KMS-11 (cell line): ENCODE results near the gene DNAJA3.

Experiments used
- H2AFZ ChIP-seq: fragments of 200-600 bp; sonication (generic); 2 replicates; pipeline ENCODE4 v1.6.1; 2016; ENCODE audit warnings: antibody characterized with exemption, mixed run types, low read depth
- H3K27ac ChIP-seq: fragments of 200-600 bp; sonication (generic); 2 replicates; pipeline ENCODE4 v1.6.1; 2016; ENCODE audit warnings: mild to moderate bottlenecking, mixed run types
- H3K27me3 ChIP-seq: fragments of 200-600 bp; sonication (generic); 2 replicates; pipeline ENCODE4 v1.6.1; 2017; ENCODE audit warnings: mild to moderate bottlenecking, low read depth, mixed run types, moderate library complexity; ENCODE audit not compliant: insufficient read depth
- H3K36me3 ChIP-seq: fragments of 200-600 bp; sonication (generic); 2 replicates; pipeline ENCODE4 v1.6.1; 2017; ENCODE audit warnings: mild to moderate bottlenecking, mixed run types; ENCODE audit not compliant: insufficient read depth
- H3K4me1 ChIP-seq: fragments of 200-600 bp; sonication (generic); 2 replicates; pipeline ENCODE4 v1.6.1; 2016; ENCODE audit warnings: mild to moderate bottlenecking, low read depth, mixed run types; ENCODE audit not compliant: poor library complexity, severe bottlenecking
- H3K4me2 ChIP-seq: fragments of 200-600 bp; sonication (generic); 2 replicates; pipeline ENCODE4 v1.7.0; 2016; ENCODE audit warnings: mild to moderate bottlenecking, mixed run types
- H3K4me3 ChIP-seq: fragments of 200-600 bp; sonication (generic); IDR thresholded peaks from 2 replicates; pipeline ENCODE4 v1.6.1; 2017; ENCODE audit warnings: low read depth, low read length, mixed read lengths; ENCODE audit not compliant: insufficient read depth
- H3K79me2 ChIP-seq: fragments of 200-600 bp; sonication (generic); 2 replicates; pipeline ENCODE4 v1.6.1; 2016; ENCODE audit warnings: low read depth, mixed run types; ENCODE audit not compliant: insufficient read depth
- H3K9ac ChIP-seq: fragments of 200-600 bp; sonication (generic); 2 replicates; pipeline ENCODE4 v1.6.1; 2016; ENCODE audit warnings: mild to moderate bottlenecking, mixed run types
- H4K20me1 ChIP-seq: fragments of 200-600 bp; sonication (generic); 2 replicates; pipeline ENCODE4 v1.6.1; 2016; ENCODE audit warnings: mild to moderate bottlenecking, mixed run types; ENCODE audit not compliant: insufficient read depth
- CTCF ChIP-seq: fragments of 200-600 bp; sonication (generic); conservative IDR thresholded peaks from 2 replicates; pipeline ENCODE4 v1.6.1; 2017; ENCODE audit warnings: low read depth, mild to moderate bottlenecking, antibody characterized with exemption, low read length, moderate library complexity, mixed read lengths

Gene DNAJA3

GRCh38 chr16:4395055-4395726, 30.5 kb upstream of the DNAJA3 start:
- TF ChIP-seq CTCF, result no peak
- H2AFZ ChIP-seq, result no peak overlapping the region
- H4K20me1 ChIP-seq, result no peaks in the 10 kb centered on the region
- H3K4me3 ChIP-seq, result no peak overlapping the region
- H3K9ac ChIP-seq, result no peak overlapping the region
- H3K27ac ChIP-seq, result no peak overlapping the region
- no peaks in the 10 kb centered on the region for H3K79me2 ChIP-seq
- no peaks in the 10 kb centered on the region for H3K4me1 ChIP-seq
- H3K27me3 ChIP-seq, result no peaks in the 10 kb centered on the region
- no peak overlapping the region for H3K4me2 ChIP-seq
- H3K36me3 ChIP-seq, result peaks cover 7% of the 10 kb centered on the region; the same call in 1 of the 2 replicates

DNA sequence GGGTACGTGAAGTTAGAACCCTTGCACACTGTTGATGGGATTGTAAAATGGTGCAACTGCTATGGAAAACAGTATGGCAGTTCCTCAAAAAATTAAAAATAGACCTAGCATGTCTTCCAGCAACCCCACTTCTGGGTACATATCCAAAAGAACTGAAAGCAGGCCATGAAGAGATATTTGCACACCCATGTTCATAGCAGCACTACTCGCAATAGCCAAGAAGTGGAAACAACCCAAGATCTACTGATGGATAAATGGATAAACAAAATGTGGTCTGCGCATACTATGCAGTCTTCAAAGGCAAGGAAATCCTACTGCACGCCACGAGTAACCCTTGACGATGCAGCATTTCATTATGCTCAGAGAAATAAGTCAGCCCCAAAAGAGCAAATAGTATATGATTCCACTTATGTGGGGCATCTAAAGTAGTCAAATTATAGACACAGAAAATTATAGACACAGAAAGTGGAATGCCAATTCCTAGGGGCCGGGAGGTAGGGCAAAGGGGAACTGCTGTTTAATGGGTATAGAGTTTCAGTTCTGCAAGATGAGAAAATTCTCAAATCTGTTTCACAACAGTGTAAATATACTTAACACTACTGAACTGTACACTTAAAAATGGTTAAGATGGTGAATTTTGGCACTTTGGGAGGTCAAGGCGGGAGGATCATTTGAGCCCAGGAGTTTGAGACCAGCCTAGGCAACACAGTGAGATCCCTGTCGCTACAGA, 26.5 kb upstream of the DNAJA3 start:
- no peaks in the 10 kb centered on the region for H3K4me1 ChIP-seq
- no peak overlapping the region for H3K27ac ChIP-seq
- H3K79me2 ChIP-seq, result no peaks in the 10 kb centered on the region
- peaks cover 11% of the 10 kb centered on the region; the same call in 1 of the 2 replicates for H3K36me3 ChIP-seq
- H3K27me3 ChIP-seq, result no peaks in the 10 kb centered on the region
- H4K20me1 ChIP-seq, result no peaks in the 10 kb centered on the region
- no peak overlapping the region for H2AFZ ChIP-seq
- no peak overlapping the region for H3K4me3 ChIP-seq
- no peak overlapping the region for H3K9ac ChIP-seq
- H3K4me2 ChIP-seq, result no peak overlapping the region
- no peak for TF ChIP-seq CTCF

GRCh38 chr16:4401094-4401501, 24.6 kb upstream of the DNAJA3 start:
- TF ChIP-seq CTCF, result no peak

DNA sequence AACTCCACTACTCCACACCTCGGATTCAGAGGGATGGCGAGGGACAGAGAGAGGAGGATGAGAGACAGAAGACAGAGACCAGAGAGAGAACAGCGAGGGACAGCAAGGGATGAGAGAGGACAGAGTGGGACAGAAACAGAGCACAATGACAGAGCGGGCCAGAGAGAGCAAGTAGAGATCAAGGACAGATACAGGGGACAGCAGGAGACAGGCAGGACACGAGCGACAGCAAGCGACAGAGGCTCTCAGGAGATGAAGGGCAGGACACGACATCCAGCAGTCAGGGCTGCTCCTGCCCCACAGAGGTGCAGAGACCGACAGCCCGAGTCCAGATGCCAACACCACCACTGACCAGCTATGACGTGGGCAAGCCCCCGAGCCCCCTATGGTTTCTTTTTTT, 24.2 kb upstream of the DNAJA3 start:
- Histone ChIP-seq H3K4me1 (no peaks in the 10 kb centered on the region), H3K27me3 (no peaks in the 10 kb centered on the region), H2AFZ (no peak overlapping the region), H3K36me3 (peaks cover 11% of the 10 kb centered on the region; the same call in 1 of the 2 replicates), H3K4me3 (no peak overlapping the region), H3K79me2 (no peaks in the 10 kb centered on the region), H4K20me1 (no peaks in the 10 kb centered on the region), H3K9ac (no peak overlapping the region), H3K4me2 (no peak overlapping the region), H3K27ac (no peak overlapping the region)
- no peak for TF ChIP-seq CTCF

More at GRCh38 chr16:4401094-4401501, 24.6 kb upstream of the DNAJA3 start:
- Histone ChIP-seq H3K79me2 (no peaks in the 10 kb centered on the region), H3K4me1 (no peaks in the 10 kb centered on the region), H3K4me3 (no peak overlapping the region), H3K4me2 (no peak overlapping the region), H3K27ac (no peak overlapping the region), H3K36me3 (peaks cover 11% of the 10 kb centered on the region; the same call in 1 of the 2 replicates), H3K27me3 (no peaks in the 10 kb centered on the region), H2AFZ (no peak overlapping the region), H4K20me1 (no peaks in the 10 kb centered on the region), H3K9ac (no peak overlapping the region)
